NCI-H2196 treated with DMSO at 0.1 percent for 48 hours (cell line): Measurements from ENCODE around the gene ACOXL.

Experiments used
- DNase-seq: peaks from one replicate; lab custom pipeline; 2025; ENCODE audit not compliant: unreplicated experiment; lab: John Stamatoyannopoulos, UW

The ACOXL gene

DNA sequence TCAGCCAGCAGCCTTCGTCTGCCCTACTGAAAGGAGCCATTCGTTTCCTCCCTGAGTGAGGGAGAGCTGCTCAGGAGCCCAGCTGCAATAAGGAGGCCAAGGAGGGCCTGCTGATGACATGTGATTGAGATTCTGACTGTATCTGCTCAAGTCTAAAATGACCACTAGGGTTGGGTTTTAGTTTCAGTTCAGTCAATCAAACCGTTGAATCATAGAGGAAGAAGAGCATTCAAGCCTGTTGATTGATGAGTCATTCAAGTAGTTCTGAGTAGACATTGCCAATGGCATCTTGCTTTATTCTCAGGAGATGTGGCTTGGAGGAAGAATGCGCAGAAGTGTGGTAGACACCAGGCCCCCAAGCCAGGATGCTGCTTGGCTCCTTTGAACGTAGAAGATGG lies 368.4 kb downstream of the ACOXL start:
- DNase-seq, result no peak

DNA sequence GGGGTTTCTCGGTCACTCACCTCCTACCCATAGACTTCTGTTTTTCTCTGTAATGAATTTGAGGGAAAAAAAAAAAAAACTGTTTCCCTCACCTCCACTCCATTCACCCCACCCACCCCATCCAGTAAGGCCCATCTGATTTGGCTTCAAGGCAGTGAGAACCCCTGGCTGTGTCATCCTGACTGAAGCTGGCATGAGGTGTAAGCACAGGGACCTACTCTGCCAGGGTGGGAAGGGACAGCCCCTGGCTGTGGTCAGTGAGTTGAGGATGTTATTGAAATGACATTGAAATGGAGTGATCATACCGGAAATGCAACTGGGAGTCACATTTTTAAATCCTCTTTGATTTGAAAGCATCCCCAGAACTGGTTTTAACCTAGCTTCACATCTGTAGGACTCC lies 369.2 kb downstream of the ACOXL start:
- DNase-seq, result no peak

DNA sequence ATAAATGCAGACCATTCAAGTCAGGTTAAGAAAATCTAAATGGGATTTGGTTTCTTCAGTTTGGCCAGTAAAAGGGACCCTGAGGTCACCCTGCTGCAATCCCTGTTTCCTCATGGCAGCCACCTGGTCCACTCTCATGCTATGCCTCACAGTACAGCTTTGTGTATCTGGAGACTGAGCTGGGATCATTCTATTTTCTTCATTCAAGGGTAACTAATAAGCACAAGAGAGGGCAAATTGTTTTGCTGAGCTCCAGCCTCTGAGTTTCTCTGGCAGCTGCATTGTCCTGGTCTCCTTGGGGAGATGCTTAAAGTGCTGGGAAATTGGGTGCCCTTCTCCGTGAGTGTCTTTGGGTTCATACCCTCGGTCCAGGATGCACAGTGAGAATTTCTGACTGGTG lies 369.8 kb downstream of the ACOXL start:
- no peak for DNase-seq

DNA sequence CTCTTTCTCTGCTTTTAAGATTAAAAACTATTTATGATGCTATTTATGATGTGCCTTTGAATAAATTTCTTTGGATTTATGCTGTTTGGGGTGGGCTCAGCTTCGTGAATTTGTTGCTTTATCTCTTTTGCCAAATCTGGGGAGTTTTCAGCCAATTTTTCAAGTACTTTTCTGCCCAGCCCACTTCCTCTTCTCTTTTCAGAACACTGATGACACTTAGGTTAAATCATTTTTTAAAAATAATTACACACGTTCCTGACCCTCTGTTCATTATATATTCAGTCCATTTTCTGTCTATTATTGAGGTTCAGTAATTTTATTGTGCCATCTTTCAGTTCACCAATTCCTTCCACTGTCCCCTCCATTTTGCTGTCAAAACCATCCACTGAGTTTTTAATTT lies 373.6 kb downstream of the ACOXL start:
- DNase-seq, result no peak

DNA sequence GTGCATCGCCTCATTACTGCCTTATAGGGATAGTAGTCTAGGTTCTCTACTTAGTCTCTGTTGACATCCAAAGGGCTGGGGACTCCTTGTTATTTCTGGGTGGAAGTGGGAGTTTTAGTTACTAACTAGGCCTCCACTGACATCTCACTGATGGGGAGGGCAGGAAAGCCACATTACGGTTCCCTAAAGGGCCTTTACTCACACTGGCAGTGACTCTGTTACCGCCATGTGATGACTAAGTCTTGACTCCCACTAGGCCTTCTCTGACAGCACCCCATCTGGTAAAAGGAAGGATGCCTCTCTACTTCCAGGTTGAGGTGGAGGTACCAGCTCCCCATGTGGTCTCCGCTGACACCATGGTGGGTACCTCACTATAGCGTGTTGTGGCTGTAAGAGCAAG lies 374.3 kb downstream of the ACOXL start:
- no peak for DNase-seq

DNA sequence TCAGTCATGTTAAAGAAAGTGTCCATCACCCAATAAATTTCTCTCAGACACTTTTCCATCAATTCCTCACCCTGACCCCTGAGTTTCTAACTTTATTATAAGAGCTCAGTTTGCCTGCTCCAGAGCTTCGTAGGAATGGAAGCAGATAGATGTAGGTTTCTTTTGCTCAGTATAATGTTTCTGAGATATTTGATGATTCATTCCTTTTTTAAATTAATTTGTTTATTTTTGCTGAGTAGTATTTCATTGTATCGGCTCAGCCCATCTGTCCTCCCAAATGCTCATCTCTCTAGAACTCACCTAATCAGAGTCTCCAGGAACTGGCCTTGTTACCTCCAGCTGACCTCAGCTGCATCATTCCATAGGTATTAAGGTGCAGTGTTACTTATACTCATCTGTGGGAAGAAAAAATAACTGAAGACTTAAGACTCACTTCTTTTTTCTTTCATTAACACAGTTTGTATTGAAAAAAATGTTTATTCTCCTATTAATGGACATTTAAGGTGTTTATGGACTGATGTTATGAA lies 376.4 kb downstream of the ACOXL start:
- DNase-seq, result no peak

DNA sequence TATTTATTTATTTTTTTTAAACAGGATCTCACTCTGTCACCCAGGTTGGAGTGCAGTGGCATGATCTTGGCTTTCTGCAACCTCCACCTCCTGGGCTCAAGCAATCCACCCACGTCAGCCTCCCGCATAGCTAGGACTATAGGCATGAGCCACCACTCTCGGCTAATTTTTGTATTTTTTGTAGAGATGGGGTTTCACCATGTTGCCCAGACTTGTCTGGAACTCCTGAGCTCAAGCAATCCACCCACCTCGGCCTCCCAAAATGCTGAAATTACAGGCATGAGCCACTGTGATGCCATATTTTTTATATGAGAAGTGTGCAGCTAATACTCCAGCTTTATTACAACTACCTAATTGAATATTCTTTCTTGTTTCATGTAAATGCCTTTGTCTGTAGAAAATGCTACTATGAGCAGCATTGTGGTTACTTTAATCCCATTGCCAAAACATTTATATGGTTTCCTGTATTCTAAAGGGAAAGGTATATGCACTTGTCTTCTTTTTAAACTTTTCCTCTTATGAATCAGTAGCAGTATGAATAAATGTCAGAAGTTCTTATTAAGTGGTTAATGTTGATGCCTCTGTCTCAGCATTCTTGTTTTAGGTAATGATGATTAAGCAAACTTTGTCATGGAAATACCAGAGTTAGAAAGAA lies 378.9 kb downstream of the ACOXL start:
- no peak for DNase-seq

DNA sequence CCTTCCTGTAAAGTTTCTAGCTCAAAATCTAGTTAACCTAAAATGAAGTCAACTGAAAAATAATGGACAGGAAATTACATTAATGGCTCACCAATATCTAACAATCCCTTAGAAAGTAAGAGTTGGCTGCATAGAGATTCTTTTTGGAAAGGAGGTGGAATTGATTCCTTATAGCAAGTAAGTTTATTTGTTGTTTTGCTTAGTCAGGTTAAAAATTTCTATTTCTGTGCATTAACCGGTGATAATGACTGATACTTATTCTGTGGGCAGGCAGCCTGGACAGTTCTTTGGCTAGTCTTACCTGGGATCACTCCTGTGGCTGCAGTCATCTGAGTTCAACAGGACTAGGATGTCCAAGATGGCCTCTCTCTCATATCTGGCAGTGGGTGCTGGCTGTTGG lies 381.5 kb downstream of the ACOXL start:
- no peak for DNase-seq

DNA sequence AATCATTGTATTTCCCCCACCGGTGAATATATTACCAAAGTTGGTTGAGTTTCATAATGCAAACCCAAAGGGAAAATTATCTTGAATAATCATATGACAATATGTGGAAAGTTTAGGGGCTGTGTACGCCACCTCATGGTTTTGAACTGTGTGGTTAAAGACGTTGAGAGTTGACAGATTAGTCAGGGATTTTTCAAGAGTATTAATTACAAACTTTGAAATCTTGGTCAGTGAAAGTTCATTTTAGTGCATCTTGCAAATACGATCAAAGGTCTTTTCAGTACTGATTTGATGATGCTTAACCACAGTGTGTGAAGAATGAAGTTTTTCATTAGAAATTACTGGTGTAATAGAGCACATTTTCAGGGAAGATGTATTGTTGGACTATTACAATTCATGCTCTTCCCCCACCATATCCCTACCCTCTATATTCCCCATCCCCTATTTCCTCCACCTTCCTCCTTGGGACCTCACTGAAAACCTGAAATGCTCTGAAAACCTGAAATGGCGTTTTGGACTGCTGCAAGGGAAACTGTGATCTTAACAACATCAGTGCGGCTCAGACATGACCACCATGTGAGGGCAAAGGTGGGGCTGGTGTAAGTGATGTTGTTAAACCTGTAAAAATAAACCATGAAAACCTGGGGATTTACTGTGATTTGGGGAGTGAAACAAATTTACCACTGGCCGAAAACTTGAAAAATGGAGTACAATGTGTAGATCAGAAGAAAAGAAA lies 383.8 kb downstream of the ACOXL start:
- DNase-seq, result no peak

DNA sequence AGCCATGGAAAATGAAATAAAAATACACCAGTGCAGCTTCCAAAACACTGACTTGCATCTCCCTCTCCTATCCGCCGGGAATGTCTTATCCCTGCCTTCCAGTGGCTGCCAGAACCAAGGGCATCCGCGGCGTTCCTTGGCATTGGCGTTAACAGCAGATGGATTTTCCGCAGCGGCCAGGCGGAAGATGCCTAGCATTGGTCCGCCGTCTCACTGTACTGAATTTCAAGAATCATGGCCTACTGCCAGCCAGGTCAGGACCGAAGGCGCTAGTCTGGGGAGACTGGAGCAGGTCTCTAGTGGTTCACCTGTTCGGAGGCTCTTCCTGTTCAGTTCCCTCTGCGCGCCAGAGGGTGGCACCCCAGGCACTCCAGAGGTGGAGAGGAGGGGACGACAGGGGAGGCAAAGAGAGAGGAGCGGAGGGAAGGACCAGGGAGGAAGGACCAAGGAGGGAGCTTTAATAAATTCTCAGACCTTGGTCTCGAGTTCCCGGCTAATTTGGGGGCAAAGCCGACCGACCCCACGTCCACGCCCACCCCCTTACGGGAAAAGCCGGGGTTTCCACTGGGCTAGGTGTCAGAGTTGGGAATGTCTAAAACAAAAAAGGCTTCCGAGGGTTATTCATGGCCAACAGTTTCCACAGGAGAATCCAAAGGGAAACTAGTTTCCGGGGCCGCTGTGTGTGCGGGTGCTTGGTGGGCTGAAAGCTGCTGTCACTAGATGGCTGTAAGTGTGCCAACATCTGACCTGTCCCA lies 384.6 kb downstream of the ACOXL start:
- peak; percentile 71 for DNase-seq

DNA sequence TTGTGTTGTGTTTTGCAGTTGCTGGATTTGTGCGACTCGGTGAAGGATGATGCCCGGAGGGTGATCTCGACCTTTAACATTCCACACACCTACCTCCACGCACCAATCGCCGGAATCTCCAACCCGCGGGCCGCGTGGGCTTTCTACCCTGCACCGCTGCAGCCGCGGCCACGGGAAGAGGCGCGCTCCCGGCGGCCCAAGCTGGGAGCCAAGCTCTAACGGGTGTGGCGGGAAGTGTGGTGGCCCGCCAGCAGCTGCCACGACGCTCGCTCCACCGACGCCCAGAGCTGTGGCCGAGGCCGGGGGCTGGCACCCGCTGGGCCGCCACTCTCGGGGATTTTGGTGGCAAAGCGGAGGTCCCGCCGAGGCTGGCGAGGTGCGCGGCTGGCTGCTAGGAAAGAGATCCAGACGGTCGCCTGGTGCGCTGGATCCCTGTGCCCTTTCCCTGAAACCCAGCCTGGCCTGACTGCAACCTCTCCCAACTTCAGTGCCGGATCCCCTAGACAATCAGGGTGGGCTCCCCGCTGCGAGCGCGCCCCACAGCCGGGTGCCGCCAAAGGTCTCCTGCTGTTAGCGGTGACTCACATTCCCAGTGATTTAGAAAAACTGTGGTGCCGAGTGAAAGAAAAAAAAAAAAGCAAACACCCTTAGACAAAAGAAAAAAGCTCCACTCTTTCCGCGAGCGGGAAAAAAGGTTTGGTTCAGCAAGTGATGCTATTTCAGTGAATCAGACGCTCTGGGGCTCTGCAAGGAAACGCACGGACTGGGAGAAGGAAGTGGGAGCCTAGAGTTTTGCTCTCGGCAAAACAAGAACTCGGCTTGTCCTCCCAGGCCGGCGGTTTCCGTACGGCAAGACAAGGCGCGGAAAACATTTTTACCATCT lies 385.5 kb downstream of the ACOXL start:
- DNase-seq, result no peak

DNA sequence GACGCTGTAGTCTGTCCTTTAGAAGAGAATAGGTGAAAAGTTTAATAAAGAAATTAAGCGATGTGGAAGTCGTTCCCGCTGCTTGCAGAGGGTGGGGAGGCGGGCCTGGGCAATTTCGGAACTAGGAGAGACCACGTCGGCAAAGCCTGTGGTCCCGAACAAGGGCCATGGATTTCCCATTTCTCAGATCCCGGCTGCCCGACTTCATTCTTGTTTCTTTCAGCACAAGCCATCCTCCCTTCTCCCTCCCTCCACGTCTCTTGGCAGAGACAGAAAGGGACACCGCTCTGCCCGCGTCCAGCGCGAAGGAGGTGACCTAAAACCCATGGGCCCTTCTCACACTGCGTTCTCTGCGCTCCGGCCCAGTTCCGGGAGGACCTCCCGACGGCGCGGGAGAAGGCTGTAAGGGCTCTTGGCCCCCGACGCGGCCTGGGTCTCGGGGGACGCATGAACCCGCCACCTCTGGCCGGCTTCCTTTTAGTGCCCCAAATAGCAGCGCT lies 386.2 kb downstream of the ACOXL start:
- no peak for DNase-seq

DNA sequence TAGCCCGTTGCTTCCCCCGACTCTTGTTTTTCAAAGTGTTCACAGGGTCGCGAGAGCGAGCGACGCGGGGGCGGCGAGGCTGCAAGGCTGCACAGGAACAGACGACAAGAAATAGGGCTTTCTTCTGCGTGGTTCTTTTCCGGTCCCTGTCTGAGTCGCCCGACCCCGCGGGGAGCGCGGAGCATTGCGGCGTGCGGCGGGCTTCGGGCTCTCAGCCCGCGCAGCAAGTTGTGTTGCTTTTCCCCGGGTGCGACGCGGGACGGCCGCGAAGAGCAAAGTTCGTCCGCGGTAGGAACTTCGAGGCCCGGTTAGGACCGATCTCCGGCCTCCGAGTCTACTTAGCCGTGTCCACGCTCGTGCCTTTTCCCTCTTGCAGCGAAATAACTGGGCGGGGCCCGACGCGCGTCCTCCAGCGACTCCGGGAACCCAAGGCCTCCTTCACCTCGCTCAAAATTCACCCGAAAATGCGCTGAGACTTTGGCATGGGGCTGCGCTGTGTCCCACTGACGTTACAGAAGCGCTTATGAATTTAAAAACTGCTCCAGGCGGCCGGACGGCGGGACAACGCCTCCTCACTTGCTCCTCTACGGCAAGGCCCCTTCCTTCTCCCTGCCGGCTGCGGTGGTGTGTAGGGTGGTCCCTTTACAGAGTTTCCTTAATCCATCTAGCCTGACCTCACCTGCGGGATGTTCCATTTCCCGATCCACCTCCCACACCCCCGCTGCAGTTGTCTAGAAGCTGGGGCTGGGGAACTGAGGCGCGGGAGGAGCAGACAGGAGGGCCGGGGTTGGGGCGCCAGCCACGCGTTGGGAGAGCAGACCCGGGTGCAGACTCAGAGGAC lies 386.8 kb downstream of the ACOXL start:
- DNase-seq, result no peak

DNA sequence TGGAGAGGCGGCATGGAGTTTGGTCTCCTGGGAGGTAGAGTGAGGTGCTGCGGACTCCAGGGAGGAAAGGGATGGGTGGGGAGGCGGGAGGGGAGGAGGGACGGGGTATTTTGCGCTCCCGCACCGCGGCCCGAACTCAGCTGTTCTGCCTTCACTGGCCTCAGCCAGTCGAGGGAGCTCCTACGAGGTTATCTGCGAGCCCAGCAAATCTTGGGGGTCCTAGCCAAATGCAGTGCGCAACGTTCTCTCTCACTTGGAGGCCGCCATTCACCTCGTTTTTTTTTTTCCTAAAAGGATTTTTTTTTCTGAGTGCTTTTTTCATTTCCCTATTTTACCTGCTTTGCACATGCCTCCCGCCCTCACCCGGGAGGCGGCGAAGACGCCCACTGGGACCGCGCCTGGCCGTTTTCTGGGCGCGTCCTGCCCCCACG lies 387.5 kb downstream of the ACOXL start:
- DNase-seq, result no peak

DNA sequence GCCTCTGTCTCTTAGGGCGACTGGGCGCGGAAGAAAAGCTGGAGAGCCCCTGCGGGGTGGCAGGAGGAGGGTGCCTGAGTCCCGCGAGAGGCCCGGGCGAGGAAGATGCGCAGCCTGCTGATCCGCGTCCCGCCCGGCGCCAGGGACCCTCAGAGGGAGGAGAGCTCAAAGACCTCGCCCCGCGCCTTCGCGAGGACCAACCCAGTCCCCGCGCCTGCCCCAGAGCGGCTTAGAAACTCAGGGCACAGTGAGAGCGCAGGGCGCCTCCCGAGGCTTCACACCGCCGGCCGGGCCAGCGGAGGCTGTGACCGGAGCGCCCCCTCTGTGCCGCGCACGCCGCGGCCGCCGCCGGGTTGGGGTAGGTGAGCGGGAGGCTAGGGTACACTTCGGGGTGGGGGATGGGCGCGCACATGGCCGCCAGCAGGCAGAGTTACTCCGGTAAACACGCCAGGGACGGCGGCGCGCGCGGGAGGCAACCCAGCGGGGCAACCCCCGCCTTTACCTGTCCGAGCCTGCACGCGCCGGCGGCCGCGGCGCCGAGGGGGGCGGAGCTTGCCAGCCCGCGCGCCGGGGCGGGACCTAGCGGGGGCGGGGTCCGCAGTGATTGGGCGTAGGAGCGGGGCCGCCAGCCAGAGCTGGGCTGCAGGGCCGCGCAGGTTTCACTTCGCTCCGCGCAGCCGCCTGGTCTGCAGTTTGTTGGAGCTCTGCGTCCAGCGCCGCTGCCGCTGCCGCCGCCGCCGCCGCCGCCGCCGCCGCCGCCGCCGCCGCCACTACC lies 388.1 kb downstream of the ACOXL start, which contains the start of gene BCL2L11:
Gene BCL2L11 (plus strand): TSS at position 662 of the 775 bp plus-strand sequence. CDS start 2,832 bp downstream, outside the sequence.
- DNase-seq, result peak; percentile 92

DNA sequence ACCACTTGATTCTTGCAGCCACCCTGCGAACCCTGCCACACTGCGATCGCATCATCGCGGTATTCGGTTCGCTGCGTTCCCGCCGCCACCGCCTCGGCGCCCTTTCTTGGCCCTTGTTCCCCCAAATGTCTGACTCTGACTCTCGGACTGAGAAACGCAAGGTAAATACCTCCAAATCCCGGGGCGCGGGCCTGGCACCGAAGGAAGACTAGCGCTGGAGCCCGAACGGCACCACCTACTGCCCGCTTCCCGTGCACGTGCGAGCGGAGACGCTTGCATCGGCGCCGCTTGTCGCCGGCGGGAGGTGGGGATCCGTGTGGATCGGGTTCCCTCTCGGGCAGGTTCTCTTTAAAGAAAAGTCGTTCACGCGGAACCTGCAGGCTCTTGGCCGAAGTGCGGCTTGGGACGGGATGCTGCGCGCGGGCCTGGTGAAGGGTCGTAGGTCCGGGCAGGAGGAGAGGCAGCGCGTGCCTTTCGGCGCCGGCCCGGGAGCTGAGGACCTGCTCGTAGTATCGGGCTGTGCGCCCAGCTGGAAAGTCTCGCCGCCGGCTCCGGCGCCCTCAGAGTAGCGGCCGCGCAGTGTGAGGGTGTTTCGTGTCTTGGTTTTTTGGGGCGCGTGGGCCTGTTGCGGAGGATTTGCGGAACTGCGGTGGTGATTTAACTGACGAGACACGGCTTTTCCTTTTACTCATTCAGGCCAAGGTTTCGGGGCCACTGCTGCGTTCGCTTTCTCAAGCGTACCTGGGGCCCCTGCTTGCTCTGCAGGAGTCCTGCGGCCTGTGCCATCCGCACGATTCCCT lies 388.9 kb downstream of the ACOXL start:
- DNase-seq, result no peak

DNA sequence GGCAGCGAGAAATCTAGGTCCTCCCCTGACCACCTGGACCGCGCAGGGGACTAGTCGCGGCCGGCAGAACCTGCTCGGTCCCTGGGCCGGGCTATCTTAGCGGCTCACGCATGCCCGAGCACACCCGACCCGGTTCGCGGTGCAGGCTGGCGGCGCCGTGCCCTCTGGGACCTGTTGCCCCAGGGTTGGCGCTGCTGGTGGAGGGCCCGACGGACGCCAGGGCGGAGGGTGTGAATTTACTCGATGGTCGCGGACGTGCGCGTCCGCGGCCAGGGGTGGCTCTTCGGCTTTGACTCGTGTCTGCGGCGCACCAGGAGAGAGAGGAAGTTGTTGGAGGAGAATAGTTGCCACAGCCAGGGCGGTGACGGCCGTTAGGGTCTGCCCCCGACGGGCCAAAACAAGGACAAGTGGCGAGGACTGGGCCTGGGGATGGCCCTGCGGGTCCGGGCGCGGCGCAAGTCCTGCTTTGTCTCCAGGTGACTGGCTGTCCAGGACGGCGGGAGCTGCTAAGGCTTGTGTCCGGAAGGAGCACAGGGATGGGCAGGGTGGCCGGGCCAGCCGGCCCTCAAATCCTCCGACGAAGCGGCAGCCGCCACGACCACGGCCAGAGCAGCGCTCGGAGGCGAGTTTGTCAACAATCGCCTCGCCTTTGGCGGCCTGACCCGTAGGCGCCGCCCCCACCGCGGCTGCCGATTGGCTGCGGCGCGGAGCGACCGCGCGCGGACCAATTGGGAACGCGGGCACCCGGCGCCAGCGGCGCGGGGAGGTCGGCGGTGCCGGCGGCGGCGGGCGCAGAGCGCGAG lies 389.7 kb downstream of the ACOXL start:
- DNase-seq, result peak; percentile 68
